Measurements from ENCODE around the gene CNOT6.

The CNOT6 gene

GRCh38 chr5:180624587-180624986, 130.4 kb downstream of the CNOT6 start:
- no peak for FAIRE-seq

- FAIRE-seq, result no peak
Measured at GRCh38 chr5:180625125-180625790, 131.1 kb downstream of the CNOT6 start.

- no peak for FAIRE-seq
Measured at GRCh38 chr5:180625791-180626660, 131.8 kb downstream of the CNOT6 start.

DNA sequence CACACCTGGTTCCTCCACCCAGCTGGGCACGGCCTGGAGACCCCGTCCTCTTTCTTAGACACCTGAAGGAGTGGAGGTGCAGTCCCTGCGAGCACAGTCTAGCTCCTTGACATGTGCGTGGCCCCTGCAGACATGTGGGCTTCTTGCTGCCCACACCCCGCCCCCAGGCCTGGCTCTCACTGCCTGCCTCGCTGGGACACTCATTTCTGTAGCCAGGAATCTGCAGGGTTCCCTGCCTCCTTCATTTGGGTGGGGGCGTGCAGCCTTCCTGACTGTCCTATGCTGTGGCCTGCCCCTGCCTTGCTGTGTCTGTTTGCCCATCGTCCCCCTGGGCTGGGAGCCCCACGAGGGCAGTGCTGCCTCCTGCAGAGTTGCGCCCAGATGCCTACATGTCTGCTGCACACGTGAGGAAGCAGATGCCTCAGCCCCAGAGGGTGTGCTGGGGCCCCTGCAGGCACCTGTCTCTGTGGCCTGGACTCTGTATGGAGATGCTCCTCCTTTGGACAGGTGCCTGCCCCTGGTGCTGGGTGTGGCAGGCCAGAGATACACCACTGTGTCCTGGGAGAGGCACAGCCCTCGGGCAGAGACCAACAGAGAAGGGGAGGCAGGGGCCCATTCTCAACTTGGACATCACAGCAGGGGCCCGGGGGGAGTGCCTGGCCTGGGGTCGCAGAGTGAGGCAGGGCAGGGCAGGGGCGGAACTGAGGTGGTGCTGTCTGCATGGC, 132.6 kb downstream of the CNOT6 start:
- FAIRE-seq, result no peak

GRCh38 chr5:180627386-180628120, 133.4 kb downstream of the CNOT6 start:
- FAIRE-seq, result no peak
